Activated naive CD4-positive, alpha-beta T cell (primary cell): ENCODE results near the gene C2orf74.
"Not testable (repeated sequence)": the region's sequence is repeated elsewhere in the genome, so short reads cannot be mapped to it uniquely, and the experiment has no call there.

Experiments
- DNase-seq, 4 experiments: peaks; one replicate each; lab custom pipeline; 2025; lab: John Stamatoyannopoulos, UW

Gene C2orf74

GRCh38 chr2:61173116-61173515, 11.1 kb downstream of the C2orf74 start:
- DNase-seq: no peak

GRCh38 chr2:61175036-61175435, 13.0 kb downstream of the C2orf74 start:
- DNase-seq: no peak

GRCh38 chr2:61176755-61177726, 15.1 kb downstream of the C2orf74 start:
- peak; percentile 74 to 96 (median 88) for DNase-seq

GRCh38 chr2:61177727-61178549, 15.9 kb downstream of the C2orf74 start:
- DNase-seq: peak in 2 of 4 experiments; percentile 36 to 44

GRCh38 chr2:61178603-61179545, 16.9 kb downstream of the C2orf74 start:
- no peak for DNase-seq

- DNase-seq: no peak
Measured at GRCh38 chr2:61179701-61180639, 18.0 kb downstream of the C2orf74 start.

- no peak for DNase-seq
Measured at GRCh38 chr2:61180686-61181085, 18.7 kb downstream of the C2orf74 start.

GRCh38 chr2:61181382-61182058, 19.5 kb downstream of the C2orf74 start:
- DNase-seq: no peak

GRCh38 chr2:61182059-61182383, 20.0 kb downstream of the C2orf74 start:
- no peak for DNase-seq

GRCh38 chr2:61183795-61184194, 21.8 kb downstream of the C2orf74 start:
- no peak for DNase-seq

GRCh38 chr2:61184263-61184662, 22.3 kb downstream of the C2orf74 start:
- DNase-seq: no peak

GRCh38 chr2:61185231-61185728, 23.3 kb downstream of the C2orf74 start:
- DNase-seq: no peak

GRCh38 chr2:61187085-61187484, 25.1 kb downstream of the C2orf74 start:
- no peak for DNase-seq

- DNase-seq: no peak
Measured at GRCh38 chr2:61193670-61194561, 31.9 kb downstream of the C2orf74 start.

GRCh38 chr2:61194646-61195045, 32.7 kb downstream of the C2orf74 start:
- DNase-seq: not testable (repeated sequence)

GRCh38 chr2:61196671-61197070, 34.7 kb downstream of the C2orf74 start:
- DNase-seq: no peak

GRCh38 chr2:61205132-61205531, 43.1 kb downstream of the C2orf74 start:
- DNase-seq: no peak

- no peak for DNase-seq
Measured at GRCh38 chr2:61210332-61210981, 48.5 kb downstream of the C2orf74 start.
